HCT116 (cell line): ENCODE measurements around the gene ENTPD8. TPM values are rescaled to one million over a fixed set of nuclear protein-coding genes. Genes with fewer than 3 reads are reported as not detected.

Source experiments
- ATAC-seq: fragments of 200-7000 bp; cut with Tn5 transposase; 2 replicates; pipeline ENCODE4 v1.9.1; 2020; ENCODE audit warnings: mild to moderate bottlenecking, moderate library complexity
- BruUV-seq: library from RNA; stranded (reverse); fragments of 400-500 nt; replicated peaks from 2 replicates; lab custom pipeline; 2021; lab: Mats Ljungman, UMichigan
- CTCF ChIA-PET: fragments of 300-600 bp; sonication (Branson Sonifier 250); formaldehyde crosslinking; loops from one replicate; lab custom pipeline; 2021; ENCODE audit warnings: antibody characterized with exemption; lab: Charles Lee
- POLR2A ChIA-PET: fragments of 300-600, 350-600 bp; sonication (Branson Sonifier 250); formaldehyde crosslinking; loops from one replicate; lab custom pipeline; 2021; ENCODE audit warnings: antibody characterized with exemption; lab: Charles Lee
- RAD21 ChIA-PET, 2 experiments: fragments of 300-600 bp; sonication (Branson Sonifier 250); formaldehyde crosslinking; loops; one replicate each; lab custom pipeline; 2023; ENCODE audit warnings: low total read pairs in 2 of 2; ENCODE audit not compliant: uncharacterized antibody in 2 of 2, unreplicated experiment in 2 of 2, low non-redundant PET in 1 of 2; lab: Charles Lee
- DNase-seq: peaks from one replicate; pipeline ENCODE4 v3.0.0-alpha.2; 2010; ENCODE audit warnings: low read depth, low spot score
- H2AFZ ChIP-seq: fragments of 200-600 bp; shearing (Covaris generic), sonication (generic); 2 replicates; pipeline ENCODE4 v1.6.1; 2017; ENCODE audit warnings: low read depth, mixed run types, mixed read lengths, antibody characterized with exemption, low read length; ENCODE audit not compliant: poor library complexity, severe bottlenecking
- H3K27ac ChIP-seq: 2 replicates; pipeline ENCODE4 v1.5.1; 2012; ENCODE audit warnings: low read depth, low read length
- H3K27me3 ChIP-seq: fragments of 200-600 bp; sonication (generic); 2 replicates; pipeline ENCODE4 v1.6.1; 2016; ENCODE audit warnings: mixed run types, low read length, mixed read lengths; ENCODE audit not compliant: insufficient read depth
- H3K36me3 ChIP-seq, 2 experiments: fragments of 200-500 bp in 1 of 2; fragments of 200-600 bp in 1 of 2; sonication (Bioruptor generic) in 1 of 2; sonication (generic) in 1 of 2; 2 replicates each; pipeline versions ENCODE4 v1.5.1 to v1.6.1; 2014 to 2016; ENCODE audit warnings: low read length in 2 of 2, inconsistent platforms in 1 of 2, mixed read lengths in 1 of 2, mixed run types in 1 of 2; ENCODE audit not compliant: insufficient read depth in 2 of 2, control insufficient read depth in 1 of 2
- H3K4me1 ChIP-seq, 2 experiments: fragments of 200-600 bp in 1 of 2; sonication (generic) in 1 of 2; 2 replicates each; pipeline versions ENCODE4 v1.5.1 to v1.6.1; 2012 to 2017; ENCODE audit warnings: low read length in 2 of 2, inconsistent platforms in 1 of 2, mild to moderate bottlenecking in 1 of 2, mixed read lengths in 1 of 2, mixed run types in 1 of 2, moderate library complexity in 1 of 2; ENCODE audit not compliant: insufficient read depth in 2 of 2, control insufficient read depth in 1 of 2
- H3K4me2 ChIP-seq: fragments of 200-600 bp; sonication (generic); 2 replicates; pipeline ENCODE4 v1.6.1; 2017; ENCODE audit warnings: mixed run types, low read length, mixed read lengths
- H3K4me3 ChIP-seq, 2 experiments: fragments of 200-600 bp in 1 of 2; sonication (generic) in 1 of 2; replicated peaks in 1 of 2; 2 replicates each; pipeline ENCODE4 v1.5.1; 2011 to 2016; ENCODE audit warnings: low read length in 2 of 2, control low read depth in 1 of 2, low read depth in 1 of 2, mild to moderate bottlenecking in 1 of 2, mixed read lengths in 1 of 2, mixed run types in 1 of 2
- H3K79me2 ChIP-seq: fragments of 200-600 bp; sonication (generic); 2 replicates; pipeline ENCODE4 v1.6.1; 2017; ENCODE audit warnings: mild to moderate bottlenecking, mixed run types, low read length, moderate library complexity, mixed read lengths; ENCODE audit not compliant: insufficient read depth
- H3K9ac ChIP-seq: fragments of 200-600 bp; sonication (generic); 2 replicates; pipeline ENCODE4 v1.6.1; 2016; ENCODE audit warnings: low read length, mixed read lengths
- H3K9me2 ChIP-seq: fragments of 200-600 bp; sonication (generic), shearing (Covaris generic); 2 replicates; pipeline ENCODE4 v1.6.1; 2017; ENCODE audit warnings: mixed run types, mild to moderate bottlenecking, moderate library complexity; ENCODE audit not compliant: insufficient read depth
- H3K9me3 ChIP-seq, 2 experiments: fragments of 200-500 bp in 1 of 2; fragments of 200-600 bp in 1 of 2; sonication (Bioruptor generic) in 1 of 2; sonication (generic) in 1 of 2; 2 replicates each; pipeline ENCODE4 v1.6.1; 2014 to 2017; ENCODE audit warnings: low read length in 2 of 2, mixed read lengths in 2 of 2, inconsistent platforms in 1 of 2, low read depth in 1 of 2, mild to moderate bottlenecking in 1 of 2, mixed run types in 1 of 2, moderate library complexity in 1 of 2; ENCODE audit not compliant: control insufficient read depth in 1 of 2, insufficient read depth in 1 of 2
- H4K20me1 ChIP-seq: fragments of 200-600 bp; sonication (generic), shearing (Covaris generic); 2 replicates; pipeline ENCODE4 v1.6.1; 2017; ENCODE audit warnings: mixed run types, mild to moderate bottlenecking, moderate library complexity; ENCODE audit not compliant: insufficient read depth
- EZH2phosphoT487 ChIP-seq: fragments of 200-600 bp; IDR thresholded peaks from 2 replicates; pipeline ENCODE4 v1.6.1; 2018; ENCODE audit warnings: antibody characterized with exemption, borderline replicate concordance
- intact Hi-C: fragments of 100-400 bp; cut with micrococcal nuclease; formaldehyde crosslinking; loops from 2 replicates; pipeline ENCODE4 v1.10.0; 2022
- total RNA-seq: library from RNA; stranded (reverse); gene quantifications from one replicate; pipeline ENCODE4 v1.2.1, GENCODE V29; 2021; ENCODE audit not compliant: unreplicated experiment
- TF ChIP-seq, protein P1 (sequence below), 3 experiments: fragments of 200-600 bp in 1 of 3; sonication (generic) in 1 of 3; IDR thresholded peaks in 2 of 3; conservative IDR thresholded peaks in 1 of 3; 2 replicates each; pipeline ENCODE4 v1.5.1; 2012 to 2017; ENCODE audit warnings: low read depth in 2 of 3, low read length in 2 of 3, antibody characterized with exemption in 1 of 3, borderline replicate concordance in 1 of 3, control low read depth in 1 of 3, mild to moderate bottlenecking in 1 of 3, mixed read lengths in 1 of 3, mixed run types in 1 of 3, moderate library complexity in 1 of 3; ENCODE audit not compliant: insufficient read depth in 1 of 3

The ENTPD8 gene
- total RNA-seq, 1 experiment from 2014 or later, result 1.7 TPM

DNA sequence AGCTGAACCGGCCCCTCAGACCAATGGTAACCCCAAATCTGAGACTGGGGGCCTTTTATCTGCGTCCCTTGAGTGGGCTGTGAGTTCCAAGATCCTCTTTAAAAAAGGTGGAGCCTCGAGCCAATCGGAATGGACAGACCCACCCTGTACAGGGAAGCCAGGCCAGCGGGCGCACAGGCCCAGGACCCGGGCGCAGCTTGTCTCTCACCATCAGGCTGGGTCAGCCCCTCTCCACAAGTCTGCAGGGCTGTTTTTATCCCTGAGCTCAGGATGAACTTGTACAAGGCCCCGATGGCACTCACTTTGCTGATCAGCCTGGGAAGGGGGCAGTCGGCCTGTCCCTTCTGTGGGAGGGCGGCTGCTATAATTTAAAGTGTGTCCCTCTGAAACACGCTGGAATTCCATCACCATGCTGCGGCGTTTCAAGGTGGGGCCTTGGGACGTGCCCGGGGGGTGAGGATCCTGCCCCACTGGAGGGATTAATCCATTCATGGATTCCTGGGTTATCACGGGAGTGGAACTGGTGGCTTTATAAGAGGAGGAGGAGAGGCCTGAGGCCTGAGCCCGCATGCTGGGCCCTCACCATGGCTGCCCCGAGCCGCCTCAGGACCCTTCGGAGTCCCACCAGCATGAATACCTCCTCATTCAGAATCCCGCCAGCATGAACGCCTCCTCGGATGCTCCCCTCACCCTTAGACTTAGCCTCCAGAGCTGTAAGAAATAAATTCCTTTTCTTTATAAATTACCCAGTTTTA, 32.3 kb downstream of the ENTPD8 start:
- Histone ChIP-seq H3K36me3 (no peaks in the 10 kb centered on the region), H3K9me2 (no peaks in the 10 kb centered on the region), H2AFZ (no peak overlapping the region), H3K79me2 (peaks cover 7% of the 10 kb centered on the region; the same call in 1 of the 2 replicates), H3K9ac (no peak overlapping the region), H3K27me3 (no peaks in the 10 kb centered on the region), H4K20me1 (no peaks in the 10 kb centered on the region), H3K4me1 (peaks cover 41 to 62% of the 10 kb centered on the region in 2 experiments), H3K9me3 (no peaks in the 10 kb centered on the region), H3K4me2 (no peak overlapping the region), H3K4me3 (no peak overlapping the region), H3K27ac (no peak overlapping the region)
- ChIA-PET POLR2A (interaction anchor here (0.9 to 1.1 kb wide), 2 partner anchors 107 to 131 kb away, joined by 3 read pairs; partner anchors contain the start of genes NRARP and TOR4A), RAD21 (interaction anchor here in 1 of 2 experiments (0.6 kb wide), 1 partner anchor 14 kb away, joined by 11 read pairs; the partner anchor contains the start of genes EXD3 and NOXA1), CTCF (interaction anchor here (0.7 to 2.1 kb wide), 5 partner anchors 107 to 172 kb away, joined by 3 to 5 read pairs (median 3); partner anchors contain the start of gene NRARP)
- no TSS peak for BruUV-seq
- TF ChIP-seq, protein P1, sequence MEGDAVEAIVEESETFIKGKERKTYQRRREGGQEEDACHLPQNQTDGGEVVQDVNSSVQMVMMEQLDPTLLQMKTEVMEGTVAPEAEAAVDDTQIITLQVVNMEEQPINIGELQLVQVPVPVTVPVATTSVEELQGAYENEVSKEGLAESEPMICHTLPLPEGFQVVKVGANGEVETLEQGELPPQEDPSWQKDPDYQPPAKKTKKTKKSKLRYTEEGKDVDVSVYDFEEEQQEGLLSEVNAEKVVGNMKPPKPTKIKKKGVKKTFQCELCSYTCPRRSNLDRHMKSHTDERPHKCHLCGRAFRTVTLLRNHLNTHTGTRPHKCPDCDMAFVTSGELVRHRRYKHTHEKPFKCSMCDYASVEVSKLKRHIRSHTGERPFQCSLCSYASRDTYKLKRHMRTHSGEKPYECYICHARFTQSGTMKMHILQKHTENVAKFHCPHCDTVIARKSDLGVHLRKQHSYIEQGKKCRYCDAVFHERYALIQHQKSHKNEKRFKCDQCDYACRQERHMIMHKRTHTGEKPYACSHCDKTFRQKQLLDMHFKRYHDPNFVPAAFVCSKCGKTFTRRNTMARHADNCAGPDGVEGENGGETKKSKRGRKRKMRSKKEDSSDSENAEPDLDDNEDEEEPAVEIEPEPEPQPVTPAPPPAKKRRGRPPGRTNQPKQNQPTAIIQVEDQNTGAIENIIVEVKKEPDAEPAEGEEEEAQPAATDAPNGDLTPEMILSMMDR (IDR thresholded peaks at IDR 0.05 in 2 of 3, conservative IDR thresholded peaks at IDR 0.05 in 1 of 3; ENCODE audit: borderline replicate concordance in 1 of 3, insufficient read depth in 1 of 3, low read depth in 2 of 3, low read length in 2 of 3), result no peak
- TF ChIP-seq EZH2phosphoT487, result no peak
- DNase-seq (no peak), ATAC-seq (no peak)
- intact Hi-C loops, result no loop called here
